RWPE2 (cell line): ENCODE results near the gene ZNF423.

Experiments
- ATAC-seq: fragments of 200-7000 bp; cut with Tn5 transposase; 3 replicates; pipeline ENCODE4 v1.9.1; 2021; ENCODE audit warnings: low read depth
- DNase-seq: peaks from one replicate; pipeline ENCODE4 v3.0.0-alpha.2; 2020; ENCODE audit warnings: low spot score
- H3K27ac ChIP-seq: fragments of 450-650 bp; 2 replicates; pipeline ENCODE4 v1.5.1; 2017; ENCODE audit warnings: mild to moderate bottlenecking; ENCODE audit not compliant: poor library complexity, severe bottlenecking
- H3K27me3 ChIP-seq: fragments of 250-450 bp; sonication (Bioruptor Pico); 2 replicates; pipeline ENCODE4 v1.5.1; 2021; ENCODE audit warnings: mild to moderate bottlenecking, moderate library complexity; ENCODE audit not compliant: insufficient read depth, poor library complexity, severe bottlenecking
- H3K36me3 ChIP-seq: fragments of 250-450 bp; sonication (Bioruptor Pico); 2 replicates; pipeline ENCODE4 v1.5.1; 2020; ENCODE audit warnings: low read depth, mild to moderate bottlenecking, moderate library complexity
- H3K4me1 ChIP-seq: fragments of 250-450 bp; sonication (Bioruptor Pico); 2 replicates; pipeline ENCODE4 v1.5.1; 2021; ENCODE audit warnings: mild to moderate bottlenecking, moderate library complexity; ENCODE audit not compliant: insufficient read depth, poor library complexity, severe bottlenecking
- H3K4me3 ChIP-seq: fragments of 250-450 bp; sonication (Bioruptor Pico); 2 replicates; pipeline ENCODE4 v1.5.1; 2021; ENCODE audit warnings: mild to moderate bottlenecking, moderate library complexity; ENCODE audit not compliant: severe bottlenecking
- H3K9me3 ChIP-seq: fragments of 250-450 bp; sonication (Bioruptor Pico); 2 replicates; pipeline ENCODE4 v1.5.1; 2021; ENCODE audit warnings: mild to moderate bottlenecking, moderate library complexity; ENCODE audit not compliant: severe bottlenecking
- TF ChIP-seq, protein P1 (sequence below): fragments of 450-650 bp; IDR thresholded peaks from one replicate; pipeline ENCODE4 v1.5.1; 2017; ENCODE audit warnings: mild to moderate bottlenecking, moderate library complexity; ENCODE audit not compliant: poor library complexity, severe bottlenecking

The ZNF423 gene

DNA sequence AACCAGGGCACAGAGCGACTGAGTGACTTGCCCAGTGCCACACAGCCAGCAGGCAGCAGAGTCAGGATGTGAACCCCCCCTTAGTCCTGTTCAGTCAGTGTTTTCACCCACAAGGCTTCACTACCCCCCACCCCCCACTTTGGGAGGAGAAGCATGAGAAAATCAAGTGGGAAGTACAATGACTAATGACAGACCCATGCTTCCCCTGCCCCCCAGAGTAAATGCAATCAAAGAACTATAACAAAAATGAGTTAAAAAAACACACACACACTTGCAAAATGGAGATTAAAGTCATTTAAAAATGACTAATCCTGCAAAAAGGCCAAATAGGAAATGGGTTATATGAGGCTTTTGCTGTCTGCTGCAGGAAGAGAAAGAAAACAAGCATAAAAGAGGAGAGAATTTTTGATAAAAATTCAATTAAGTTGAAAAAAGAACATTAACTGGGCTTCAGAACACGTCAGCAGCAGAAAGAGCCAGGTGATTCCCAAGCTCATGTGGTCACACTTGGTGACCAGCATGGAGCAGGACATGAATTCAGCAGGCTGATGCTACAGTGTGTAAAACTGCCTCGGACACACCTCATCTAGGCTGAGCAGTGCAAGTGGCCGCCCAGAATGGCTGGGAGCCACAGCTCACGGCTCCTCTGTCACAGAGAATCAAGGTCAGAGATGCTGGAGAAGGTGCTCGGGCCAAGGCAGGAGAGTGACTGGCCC lies 212.3 kb downstream of the ZNF423 start:
- peaks cover 3% of the 10 kb centered on the region for H3K9me3 ChIP-seq
- H3K27me3 ChIP-seq = no peaks in the 10 kb centered on the region
- H3K4me1 ChIP-seq = peaks cover 8% of the 10 kb centered on the region
- peak; percentile 60 for ATAC-seq
- peak overlapping the region; percentile 65 for H3K27ac ChIP-seq
- DNase-seq = no peak
- TF ChIP-seq, protein P1, sequence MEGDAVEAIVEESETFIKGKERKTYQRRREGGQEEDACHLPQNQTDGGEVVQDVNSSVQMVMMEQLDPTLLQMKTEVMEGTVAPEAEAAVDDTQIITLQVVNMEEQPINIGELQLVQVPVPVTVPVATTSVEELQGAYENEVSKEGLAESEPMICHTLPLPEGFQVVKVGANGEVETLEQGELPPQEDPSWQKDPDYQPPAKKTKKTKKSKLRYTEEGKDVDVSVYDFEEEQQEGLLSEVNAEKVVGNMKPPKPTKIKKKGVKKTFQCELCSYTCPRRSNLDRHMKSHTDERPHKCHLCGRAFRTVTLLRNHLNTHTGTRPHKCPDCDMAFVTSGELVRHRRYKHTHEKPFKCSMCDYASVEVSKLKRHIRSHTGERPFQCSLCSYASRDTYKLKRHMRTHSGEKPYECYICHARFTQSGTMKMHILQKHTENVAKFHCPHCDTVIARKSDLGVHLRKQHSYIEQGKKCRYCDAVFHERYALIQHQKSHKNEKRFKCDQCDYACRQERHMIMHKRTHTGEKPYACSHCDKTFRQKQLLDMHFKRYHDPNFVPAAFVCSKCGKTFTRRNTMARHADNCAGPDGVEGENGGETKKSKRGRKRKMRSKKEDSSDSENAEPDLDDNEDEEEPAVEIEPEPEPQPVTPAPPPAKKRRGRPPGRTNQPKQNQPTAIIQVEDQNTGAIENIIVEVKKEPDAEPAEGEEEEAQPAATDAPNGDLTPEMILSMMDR = no peak
- no peak overlapping the region for H3K4me3 ChIP-seq
- no peaks in the 10 kb centered on the region for H3K36me3 ChIP-seq

DNA sequence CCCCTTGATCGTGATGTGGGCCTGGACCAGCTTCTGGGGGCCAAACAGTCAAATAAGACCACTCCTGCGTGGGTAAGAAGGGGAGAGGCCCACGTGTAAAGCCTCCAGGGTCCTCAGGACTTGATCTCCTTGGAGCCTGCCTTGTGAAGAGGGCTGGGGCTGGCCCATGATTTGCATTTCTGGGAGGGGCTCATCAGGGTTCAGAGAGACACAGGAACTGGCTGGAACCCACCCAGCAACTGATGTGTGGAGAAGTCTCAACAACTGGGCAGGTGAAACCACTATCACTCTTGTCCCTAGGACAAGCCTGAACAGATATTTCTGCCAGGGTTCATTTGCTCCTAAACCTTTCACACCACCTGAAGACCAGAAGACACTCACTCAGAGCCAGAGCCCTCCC lies 214.7 kb downstream of the ZNF423 start:
- no peaks in the 10 kb centered on the region for H3K27me3 ChIP-seq
- H3K4me3 ChIP-seq = no peak overlapping the region
- no peak for ATAC-seq
- no peaks in the 10 kb centered on the region for H3K9me3 ChIP-seq
- no peak for DNase-seq
- TF ChIP-seq, protein P1 = no peak
- H3K4me1 ChIP-seq = peaks cover 8% of the 10 kb centered on the region
- no peaks in the 10 kb centered on the region for H3K36me3 ChIP-seq
- H3K27ac ChIP-seq = no peak overlapping the region

DNA sequence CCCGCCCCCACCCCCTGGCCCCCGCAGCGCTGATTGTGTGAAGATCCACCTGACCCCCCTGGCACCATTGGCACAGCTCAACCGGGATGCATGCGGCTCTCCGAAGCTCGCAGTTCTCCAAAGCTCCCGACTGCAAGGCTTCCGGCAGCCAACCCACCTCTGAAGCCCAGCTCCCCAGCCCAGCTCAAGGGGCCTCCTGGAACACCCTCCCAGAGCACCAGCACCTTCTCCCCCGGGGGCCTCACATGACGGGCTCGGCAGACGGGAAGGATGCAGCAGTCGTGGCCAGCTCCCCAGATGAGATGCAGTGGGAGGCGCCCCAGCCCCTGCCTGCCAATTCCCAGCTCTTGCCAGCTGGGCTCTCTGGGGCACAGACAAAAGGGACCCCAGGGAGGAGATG lies 215.3 kb downstream of the ZNF423 start:
- Histone ChIP-seq H3K27ac (no peak overlapping the region), H3K9me3 (no peaks in the 10 kb centered on the region), H3K4me3 (no peak overlapping the region), H3K27me3 (no peaks in the 10 kb centered on the region), H3K4me1 (peaks cover 8% of the 10 kb centered on the region), H3K36me3 (no peaks in the 10 kb centered on the region)
- no peak for DNase-seq
- TF ChIP-seq, protein P1 = no peak
- ATAC-seq = no peak

DNA sequence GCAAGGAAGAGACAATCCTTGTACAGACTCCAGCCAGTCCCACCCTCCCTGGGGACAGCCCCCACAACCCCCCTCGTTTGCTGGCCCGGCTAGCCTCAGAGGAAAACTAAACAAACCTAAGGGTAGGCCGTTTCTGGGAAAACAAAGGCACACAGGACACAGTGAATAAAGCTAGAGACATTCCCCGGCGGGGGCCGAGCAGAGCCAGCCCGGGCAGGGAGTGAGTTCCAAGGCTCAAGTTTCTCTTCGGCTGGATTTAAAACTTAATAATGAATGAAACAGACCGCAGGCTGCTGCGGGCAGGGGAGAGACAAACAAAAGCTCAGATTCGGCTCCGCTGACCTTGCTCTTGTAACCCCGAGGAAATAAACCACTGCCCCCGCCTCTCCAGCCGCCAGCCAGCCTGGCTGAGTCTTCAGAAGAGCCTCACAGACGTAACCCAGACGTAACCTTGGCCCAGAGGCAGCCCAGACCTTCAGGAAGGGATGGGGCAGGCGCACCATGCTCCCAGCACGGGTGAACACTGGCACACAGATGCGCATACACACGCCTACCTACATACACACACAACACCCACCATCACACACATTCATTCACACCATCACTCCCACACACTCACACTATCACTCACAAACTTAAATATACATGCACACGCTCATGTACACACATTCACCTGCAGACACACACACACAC lies 216.0 kb downstream of the ZNF423 start:
- Histone ChIP-seq H3K4me1 (peaks cover 8% of the 10 kb centered on the region), H3K27me3 (no peaks in the 10 kb centered on the region), H3K27ac (no peak overlapping the region), H3K36me3 (no peaks in the 10 kb centered on the region), H3K4me3 (no peak overlapping the region), H3K9me3 (no peaks in the 10 kb centered on the region)
- TF ChIP-seq, protein P1 = no peak
- ATAC-seq (no peak), DNase-seq (no peak)
